Fibroblast of lung (primary cell): Measurements from ENCODE around the gene COL26A1.

Experiments used
- CTCF ChIP-seq, 2 donors: IDR thresholded peaks in 1 of 2; conservative IDR thresholded peaks in 1 of 2; 1 replicate in 1 of 2; 2 replicates in 1 of 2; pipeline ENCODE4 v1.5.1; 2011 to 2012; ENCODE audit warnings: low read length in 2 of 2, control low read depth in 1 of 2, inconsistent platforms in 1 of 2, low read depth in 1 of 2, mild to moderate bottlenecking in 1 of 2
- EZH2 ChIP-seq: IDR thresholded peaks from 2 replicates; pipeline ENCODE4 v1.5.1; 2012; ENCODE audit warnings: low read length, control low read depth, mild to moderate bottlenecking; ENCODE audit errors: missing control alignments

GRCh38 chr7:101539784-101540183 lies 177.1 kb downstream of the COL26A1 start:
- TF ChIP-seq CTCF (conservative IDR thresholded peaks at IDR 0.05 in 1 of 2, IDR thresholded peaks at IDR 0.05 in 1 of 2; ENCODE audit: low read depth in 1 of 2, low read length in 2 of 2) (no peak), EZH2 (no peak)
